ENCODE measurements around the gene ZNF738. TPM values are rescaled to one million over a fixed set of nuclear protein-coding genes. Genes with fewer than 3 reads are reported as not detected.

ZNF738 gene
- total and polyA plus RNA-seq, 8 donors: 0.89 to 27.9 (median 2.9) TPM; not detected in 1

GRCh38 chr19:21402303-21402985, 43.6 kb downstream of the ZNF738 start:
- WGBS, 5 donors: 84 to 100% (median 92%) methylated on average over 1 of the region's 1 CpG
- Histone ChIP-seq H3K4me3 (no peak overlapping the region), H3K27me3 (no peaks in the 10 kb centered on the region), H3K4me1 (peaks cover 7 to 72% (median 22%) of the 10 kb centered on the region in 4 donors), H3K27ac (no peak overlapping the region), H3K9me3 (peaks cover 0 to 27% (median 12%) of the 10 kb centered on the region in 4 donors), H3K36me3 (peaks cover 16 to 67% (median 59%) of the 10 kb centered on the region in 4 donors)
- DNase-seq: no peak
- TF ChIP-seq POLR2AphosphoS5 (IDR thresholded peaks at IDR 0.05): no peak
- no peak for TF ChIP-seq EP300 (IDR thresholded peaks at IDR 0.05)
- no peak for TF ChIP-seq POLR2A (IDR thresholded peaks at IDR 0.05)
- TF ChIP-seq, protein P1, sequence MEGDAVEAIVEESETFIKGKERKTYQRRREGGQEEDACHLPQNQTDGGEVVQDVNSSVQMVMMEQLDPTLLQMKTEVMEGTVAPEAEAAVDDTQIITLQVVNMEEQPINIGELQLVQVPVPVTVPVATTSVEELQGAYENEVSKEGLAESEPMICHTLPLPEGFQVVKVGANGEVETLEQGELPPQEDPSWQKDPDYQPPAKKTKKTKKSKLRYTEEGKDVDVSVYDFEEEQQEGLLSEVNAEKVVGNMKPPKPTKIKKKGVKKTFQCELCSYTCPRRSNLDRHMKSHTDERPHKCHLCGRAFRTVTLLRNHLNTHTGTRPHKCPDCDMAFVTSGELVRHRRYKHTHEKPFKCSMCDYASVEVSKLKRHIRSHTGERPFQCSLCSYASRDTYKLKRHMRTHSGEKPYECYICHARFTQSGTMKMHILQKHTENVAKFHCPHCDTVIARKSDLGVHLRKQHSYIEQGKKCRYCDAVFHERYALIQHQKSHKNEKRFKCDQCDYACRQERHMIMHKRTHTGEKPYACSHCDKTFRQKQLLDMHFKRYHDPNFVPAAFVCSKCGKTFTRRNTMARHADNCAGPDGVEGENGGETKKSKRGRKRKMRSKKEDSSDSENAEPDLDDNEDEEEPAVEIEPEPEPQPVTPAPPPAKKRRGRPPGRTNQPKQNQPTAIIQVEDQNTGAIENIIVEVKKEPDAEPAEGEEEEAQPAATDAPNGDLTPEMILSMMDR (IDR thresholded peaks at IDR 0.05): no peak
- intact Hi-C loops (cut with DNase I; ENCODE audit: low total_unique reads): no loop called here

- peaks cover 0 to 66% (median 28%) of the 10 kb centered on the region in 4 donors for H3K9me3 ChIP-seq
Observed at GRCh38 chr19:21410166-21410565, 51.4 kb downstream of the ZNF738 start.

DNA sequence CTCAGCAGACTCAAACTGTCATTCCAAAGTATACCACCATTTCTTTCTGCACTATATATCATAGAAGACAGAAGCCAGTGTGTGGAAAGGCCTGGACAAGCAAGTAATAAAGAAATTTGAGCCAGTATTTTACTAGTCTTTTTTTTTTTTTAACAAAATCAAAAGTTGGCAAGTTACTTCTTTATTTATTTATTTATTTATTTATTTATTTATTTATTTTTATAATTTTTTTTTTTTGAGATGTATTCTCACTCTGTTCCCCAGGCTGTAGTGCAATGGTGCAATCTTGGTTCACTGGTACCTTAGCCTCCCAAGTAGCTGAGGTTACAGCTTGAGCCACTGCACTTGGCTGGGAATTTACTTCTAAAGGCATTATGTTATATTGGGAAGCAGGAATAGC, 63.4 kb downstream of the ZNF738 start:
- TF ChIP-seq, protein P1 (IDR thresholded peaks at IDR 0.05): no peak
- TF ChIP-seq EP300 (IDR thresholded peaks at IDR 0.05) (no peak), POLR2A (IDR thresholded peaks at IDR 0.05) (no peak), POLR2AphosphoS5 (IDR thresholded peaks at IDR 0.05) (no peak)
- intact Hi-C loops (cut with DNase I; ENCODE audit: low total_unique reads): no loop called here
- Histone ChIP-seq H3K9me3 (peaks cover 43 to 96% (median 76%) of the 10 kb centered on the region in 4 donors), H3K4me3 (no peak overlapping the region), H3K27ac (no peak overlapping the region), H3K4me1 (no peaks in the 10 kb centered on the region), H3K27me3 (no peaks in the 10 kb centered on the region), H3K36me3 (peaks cover 3 to 53% (median 22%) of the 10 kb centered on the region in 4 donors)
- DNase-seq: no peak

More at GRCh38 chr19:21410166-21410565, 51.4 kb downstream of the ZNF738 start:
- no peak for DNase-seq
- peaks cover 0 to under 1% (median 0%) of the 10 kb centered on the region in 4 donors for H3K4me1 ChIP-seq
- WGBS, 5 donors: 78 to 97% (median 90%) methylated on average over 1 of the region's 1 CpG
- H3K27me3 ChIP-seq: no peaks in the 10 kb centered on the region
- H3K36me3 ChIP-seq: peaks cover 36 to 100% (median 97%) of the 10 kb centered on the region in 4 donors
- H3K27ac ChIP-seq: no peak overlapping the region
- intact Hi-C loops (cut with DNase I; ENCODE audit: low total_unique reads): no loop called here
- TF ChIP-seq, protein P1 (IDR thresholded peaks at IDR 0.05): no peak
- TF ChIP-seq EP300 (IDR thresholded peaks at IDR 0.05) (no peak), POLR2A (IDR thresholded peaks at IDR 0.05) (no peak), POLR2AphosphoS5 (IDR thresholded peaks at IDR 0.05) (no peak)
- H3K4me3 ChIP-seq: no peak overlapping the region

GRCh38 chr19:21423057-21424041, 64.5 kb downstream of the ZNF738 start:
- H3K27ac ChIP-seq: no peak overlapping the region
- DNase-seq: no peak
- intact Hi-C loops (cut with DNase I; ENCODE audit: low total_unique reads): no loop called here
- H3K4me1 ChIP-seq: no peaks in the 10 kb centered on the region
- WGBS, 5 donors: 94 to 100% (median 97%) methylated on average over 1 of the region's 1 CpG
- H3K36me3 ChIP-seq: peaks cover 3 to 43% (median 15%) of the 10 kb centered on the region in 4 donors
- TF ChIP-seq, protein P1 (IDR thresholded peaks at IDR 0.05): no peak
- TF ChIP-seq POLR2A (IDR thresholded peaks at IDR 0.05) (no peak), POLR2AphosphoS5 (IDR thresholded peaks at IDR 0.05) (no peak), EP300 (IDR thresholded peaks at IDR 0.05) (no peak)
- H3K4me3 ChIP-seq: no peak overlapping the region
- peaks cover 42 to 96% (median 78%) of the 10 kb centered on the region in 4 donors for H3K9me3 ChIP-seq
- H3K27me3 ChIP-seq: no peaks in the 10 kb centered on the region
